HG02884 (cell line): ENCODE measurements around the gene VAPB.

Source experiments
- ATAC-seq: cut with Tn5 transposase; IDR thresholded peaks from one replicate; pipeline ENCODE4 v1.9.1; 2021; ENCODE audit warnings: mild to moderate bottlenecking, moderate library complexity; ENCODE audit not compliant: unreplicated experiment

Gene VAPB

DNA sequence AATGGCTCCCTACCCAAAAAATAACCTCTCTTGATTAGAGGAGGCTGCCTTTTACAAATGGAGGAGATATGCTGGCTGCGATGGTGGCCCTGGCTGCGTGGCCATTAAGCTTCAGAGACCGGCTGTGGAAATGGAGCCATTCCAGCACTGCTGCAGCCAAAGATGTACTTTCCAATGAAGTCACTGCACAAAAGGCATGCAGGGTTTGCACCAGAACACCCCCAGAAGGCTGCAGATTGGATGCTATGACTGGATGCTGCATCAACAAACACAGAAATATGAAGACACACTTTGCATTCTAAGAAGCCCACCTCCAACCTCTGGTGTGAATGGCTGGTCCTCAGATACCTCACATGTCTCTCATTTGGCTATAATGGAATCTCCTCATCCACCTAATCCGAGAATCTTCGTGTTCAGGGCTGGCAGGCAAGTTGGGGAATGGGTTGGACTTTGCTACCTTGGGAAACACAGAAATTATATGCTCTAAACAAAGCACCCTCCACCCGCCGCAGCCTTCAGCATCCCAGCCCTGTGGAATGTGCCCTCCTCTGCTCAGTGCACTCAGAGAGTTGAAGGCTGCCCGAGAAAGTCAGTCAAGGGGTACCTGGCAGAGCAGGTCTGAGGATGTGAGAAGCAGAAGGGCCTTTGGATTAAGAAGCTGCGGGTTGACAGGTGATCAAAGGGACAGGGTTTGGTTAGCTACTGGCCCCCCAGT, 90.9 kb downstream of the VAPB start:
- no peak for ATAC-seq

DNA sequence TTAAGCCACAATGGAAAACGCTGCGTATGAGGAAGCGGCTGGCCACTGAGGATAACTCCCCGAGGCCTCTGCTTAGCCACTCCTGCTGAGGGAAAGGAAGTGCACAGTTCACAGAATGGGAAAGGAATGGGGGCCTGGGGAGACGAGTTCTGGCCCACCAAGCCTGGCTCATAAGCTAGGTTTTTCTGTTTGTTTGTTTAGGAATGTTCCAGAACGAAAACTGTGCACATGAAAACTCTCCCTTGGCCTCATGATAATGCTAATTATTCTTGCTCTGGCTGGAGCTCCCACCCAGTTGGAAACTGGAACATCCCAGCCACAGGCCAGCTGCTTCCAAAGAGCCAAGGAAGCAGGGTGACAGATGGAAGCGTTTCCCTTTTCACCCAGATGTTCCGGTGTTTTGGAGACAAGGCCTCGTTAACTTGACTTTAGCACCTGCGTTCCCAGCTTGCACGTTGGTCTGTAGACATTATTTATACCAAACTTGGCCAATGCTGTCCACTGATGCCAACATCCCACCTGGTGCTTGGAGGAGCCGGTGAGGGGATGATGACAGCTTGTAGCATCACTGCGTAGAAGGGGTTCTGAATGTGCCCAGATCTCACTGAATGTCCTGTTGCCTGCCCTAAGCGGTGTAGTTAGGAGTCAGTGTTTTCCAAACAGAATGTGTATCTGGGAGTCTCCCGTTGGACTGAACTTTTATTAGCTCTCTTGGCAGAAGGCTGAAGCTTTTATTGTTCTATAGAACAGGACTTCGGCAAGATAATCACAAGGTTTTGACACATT, 91.7 kb downstream of the VAPB start:
- ATAC-seq: no peak

DNA sequence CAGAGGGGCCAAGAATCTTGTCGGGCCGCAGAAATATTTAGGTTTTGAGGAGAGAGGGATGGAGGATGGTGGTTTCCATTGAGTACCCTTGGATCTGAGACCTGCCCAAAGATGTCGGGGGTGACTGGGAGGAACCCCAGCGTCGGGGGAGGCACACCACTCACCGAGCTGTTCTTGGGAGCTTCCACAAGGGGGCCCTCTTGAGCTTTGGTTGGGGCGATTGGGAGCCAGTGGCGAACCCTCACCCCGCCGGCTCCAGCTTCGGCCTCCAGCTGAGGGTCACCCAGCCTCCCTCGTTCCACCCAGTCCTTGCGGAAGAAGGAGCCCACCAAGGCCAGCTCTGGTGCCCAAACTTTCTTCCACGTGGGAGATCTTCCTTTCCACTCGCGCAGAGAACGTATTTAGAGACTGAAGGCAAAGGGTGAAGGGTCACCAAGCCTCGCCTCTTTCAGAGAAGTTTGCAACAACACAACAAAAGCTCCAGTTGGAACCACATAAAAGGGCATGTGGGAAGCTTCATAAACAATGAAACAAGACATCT, 92.5 kb downstream of the VAPB start:
- no peak for ATAC-seq

GRCh38 chr20:58482416-58482815, 93.4 kb downstream of the VAPB start:
- ATAC-seq: no peak

DNA sequence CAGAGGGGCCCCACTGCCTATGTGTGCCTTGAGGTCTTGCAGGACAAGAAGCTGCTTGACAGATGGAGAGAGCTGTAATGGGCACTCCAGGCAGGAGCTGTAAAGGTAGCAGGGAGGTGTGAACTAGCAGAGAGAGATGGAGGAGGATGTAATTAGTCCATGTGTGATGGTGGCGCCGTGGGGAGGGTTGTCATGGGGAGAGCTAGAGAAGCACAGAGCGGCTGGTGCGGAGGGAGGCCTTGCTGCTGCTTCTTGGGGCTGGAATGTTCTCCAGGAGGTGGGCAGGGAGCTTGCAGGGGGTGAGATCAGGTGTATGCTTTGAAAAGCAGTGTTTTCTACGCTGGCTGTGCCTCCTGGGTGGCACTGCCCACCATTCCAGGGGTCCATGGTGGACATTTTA, 94.0 kb downstream of the VAPB start:
- ATAC-seq: no peak

DNA sequence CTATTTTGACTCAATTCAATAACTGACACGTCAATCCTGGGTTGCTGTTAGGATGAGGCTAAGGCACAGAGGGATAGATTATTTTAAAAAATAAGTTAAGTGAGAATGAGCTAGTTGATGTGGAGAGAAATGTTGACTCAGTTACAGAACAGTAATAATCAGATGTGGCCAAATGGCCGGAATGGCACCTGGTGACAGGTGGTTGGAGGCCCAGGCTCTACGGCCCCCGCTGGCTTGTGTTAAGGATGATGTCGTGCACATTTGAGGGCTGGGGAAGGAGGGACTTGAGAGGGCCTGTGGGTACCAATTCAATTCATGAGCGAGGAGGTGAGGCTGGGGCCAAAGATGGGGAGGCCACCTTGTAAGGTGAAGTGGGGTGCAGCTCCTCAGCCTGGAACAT, 94.4 kb downstream of the VAPB start:
- no peak for ATAC-seq

- no peak for ATAC-seq
These were observed 96.4 kb downstream of the VAPB start for GRCh38 chr20:58485393-58485792.

DNA sequence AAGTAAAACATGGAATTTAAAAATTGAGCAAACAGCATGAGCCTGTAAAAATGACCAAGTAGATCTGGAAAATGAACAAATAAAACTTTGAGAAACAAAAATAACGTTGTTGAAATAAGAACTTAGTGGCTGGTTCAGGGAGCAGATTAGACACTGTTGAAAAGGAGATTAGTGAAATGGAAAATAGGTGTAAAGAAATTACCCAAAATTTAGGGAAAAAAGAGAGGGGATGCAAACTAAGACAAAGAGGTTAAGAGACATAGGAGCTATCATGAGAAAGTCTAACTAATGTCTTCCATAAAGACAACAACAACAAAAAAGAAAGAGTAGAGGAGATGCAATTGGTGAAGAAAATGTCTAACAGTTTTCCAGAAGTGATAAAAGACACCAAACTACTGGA, 97.2 kb downstream of the VAPB start:
- ATAC-seq: no peak

DNA sequence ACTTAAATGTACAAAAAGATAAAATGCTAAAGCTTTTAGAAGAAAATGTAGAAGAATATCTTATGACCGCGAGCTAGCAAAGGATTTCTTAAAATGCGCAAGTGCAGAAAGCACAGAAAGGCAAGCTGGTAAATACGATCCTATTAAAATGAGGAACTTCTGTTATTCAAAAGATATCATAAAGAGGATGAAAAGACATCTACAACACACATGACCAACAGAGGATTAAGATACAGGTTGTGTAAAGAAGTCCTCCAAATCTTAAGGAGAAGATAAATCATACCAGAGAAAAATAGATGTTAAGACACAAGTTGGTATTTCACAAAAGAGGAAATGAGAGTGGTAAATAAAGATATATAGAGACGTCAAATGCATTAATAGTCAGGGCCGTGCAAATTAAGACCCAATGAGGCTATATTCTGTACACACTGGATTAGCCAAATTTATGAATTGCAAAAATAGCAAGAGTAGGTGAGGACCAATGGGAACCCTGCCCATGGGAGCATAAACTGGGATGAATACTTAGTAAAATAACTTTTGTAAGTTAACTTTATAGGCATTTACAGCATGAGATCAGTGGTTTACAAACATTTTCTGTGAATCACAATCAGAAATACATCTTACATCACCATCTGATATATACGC, 103.2 kb downstream of the VAPB start:
- no peak for ATAC-seq

GRCh38 chr20:58492795-58493524, 103.9 kb downstream of the VAPB start:
- no peak for ATAC-seq

DNA sequence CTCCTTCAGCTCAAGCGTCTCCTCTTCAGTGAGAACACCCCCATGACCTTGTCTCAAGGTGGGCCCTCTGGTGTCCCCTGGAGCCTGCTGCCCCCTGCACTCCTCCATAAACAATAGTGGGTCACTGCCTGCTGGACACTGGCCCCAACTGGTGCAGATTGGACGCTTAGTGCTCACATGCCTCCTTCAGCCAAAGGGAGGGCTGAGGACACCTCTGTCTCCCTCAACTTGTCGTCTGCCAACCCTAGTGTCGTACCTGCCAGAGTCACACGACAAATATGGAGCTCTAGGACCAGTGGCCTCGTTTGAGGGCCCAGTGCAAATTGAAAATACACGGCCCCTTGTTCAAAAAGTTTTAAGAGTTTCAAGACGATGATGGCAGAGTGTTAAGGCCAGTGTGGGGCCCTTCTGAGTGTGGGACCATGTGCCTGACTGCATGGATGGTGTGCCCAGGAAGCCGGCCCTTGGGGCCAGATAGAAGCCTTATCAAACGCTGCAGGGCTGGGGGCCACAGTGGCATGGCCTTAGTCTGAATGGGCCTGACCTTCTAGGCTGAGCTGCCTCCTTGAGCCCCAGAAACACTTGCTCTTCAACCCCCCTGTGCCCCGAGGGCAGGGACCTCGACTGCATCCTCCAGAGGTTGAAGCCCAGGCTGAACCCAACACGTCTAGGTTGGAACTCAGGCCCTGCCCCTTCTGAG, 106.0 kb downstream of the VAPB start:
- ATAC-seq: no peak

DNA sequence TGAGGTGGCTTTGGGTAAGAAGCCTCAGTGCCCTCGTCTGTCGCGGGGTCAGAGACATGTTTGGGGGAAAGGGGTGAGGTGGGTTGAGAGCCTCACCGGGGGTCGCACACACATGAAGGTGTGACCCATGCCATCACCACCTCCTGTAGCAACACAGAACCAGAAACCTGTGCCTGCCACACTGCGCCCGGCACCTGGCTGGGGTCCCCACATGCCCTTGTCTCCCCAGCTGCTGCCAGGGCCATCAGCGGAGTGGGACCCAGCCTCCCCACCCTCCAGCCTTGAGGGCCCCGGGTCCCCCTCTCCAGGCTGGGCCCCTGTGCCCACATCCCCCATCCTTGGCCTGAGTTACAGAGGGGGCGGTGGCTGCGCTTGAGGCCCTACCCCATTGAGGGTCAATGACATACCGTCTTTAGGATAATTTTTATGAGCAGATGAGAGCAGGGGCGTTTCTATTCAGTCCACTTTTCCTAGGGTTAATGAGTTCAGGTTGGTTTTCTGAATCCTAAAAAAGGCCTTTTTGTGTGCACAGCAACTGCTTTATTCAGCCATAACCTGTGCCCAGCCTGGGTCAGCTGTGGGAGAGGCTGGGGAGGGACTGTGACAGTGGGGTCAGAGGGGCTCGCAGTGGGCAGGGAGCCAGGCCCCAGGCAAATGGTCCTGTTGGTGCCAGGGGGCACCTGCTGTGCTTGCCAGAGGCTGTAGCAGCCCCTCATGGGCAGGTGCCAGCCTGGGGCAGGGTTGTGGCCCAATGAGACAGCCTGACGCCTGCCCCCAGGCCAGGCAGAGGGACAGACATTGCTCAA, 106.8 kb downstream of the VAPB start:
- no peak for ATAC-seq

GRCh38 chr20:58496429-58496769, 107.4 kb downstream of the VAPB start:
- ATAC-seq: no peak

GRCh38 chr20:58497076-58497641, 108.1 kb downstream of the VAPB start:
- no peak for ATAC-seq

GRCh38 chr20:58497724-58498469, 108.9 kb downstream of the VAPB start:
- ATAC-seq: no peak

GRCh38 chr20:58498470-58499068, 109.5 kb downstream of the VAPB start:
- ATAC-seq: no peak

GRCh38 chr20:58500256-58500655, 111.2 kb downstream of the VAPB start:
- no peak for ATAC-seq
